HG03432 (cell line): ENCODE data around the gene BBOX1.
"Not testable (repeated sequence)": the region's sequence is repeated elsewhere in the genome, so short reads cannot be mapped to it uniquely, and the experiment has no call there.

Source experiments
- ATAC-seq: cut with Tn5 transposase; IDR thresholded peaks from one replicate; pipeline ENCODE4 v1.9.1; 2021; ENCODE audit warnings: mild to moderate bottlenecking, moderate library complexity; ENCODE audit not compliant: unreplicated experiment

Gene BBOX1

GRCh38 chr11:27174672-27175210, 134.1 kb downstream of the BBOX1 start:
- no peak for ATAC-seq

GRCh38 chr11:27175562-27175961, 134.9 kb downstream of the BBOX1 start:
- not testable (repeated sequence) for ATAC-seq
